Vagina (tissue), 2 donors: ENCODE data around the gene CD69. TPM values are rescaled to one million over a fixed set of nuclear protein-coding genes. Genes with fewer than 3 reads are reported as not detected.

Source experiments
- DNase-seq, 2 donors: peaks; one replicate each; pipeline ENCODE4 v3.0.0-alpha.2; 2017; ENCODE audit errors: extremely low spot score in 2 of 2
- H3K27ac ChIP-seq: fragments of 200-600 bp; sonication (generic); one replicate; pipeline ENCODE4 v1.5.1; 2019
- H3K27me3 ChIP-seq: fragments of 200-600 bp; sonication (generic); one replicate; pipeline ENCODE4 v1.5.1; 2019
- H3K36me3 ChIP-seq, 2 donors: fragments of 200-600 bp; sonication (generic); one replicate each; pipeline ENCODE4 v1.5.1; 2017 to 2019
- H3K4me1 ChIP-seq: fragments of 200-600 bp; sonication (generic); one replicate; pipeline ENCODE4 v1.5.1; 2019
- H3K4me3 ChIP-seq, 2 donors: fragments of 200-600 bp; sonication (generic); 1 replicate in 1 of 2; 2 replicates in 1 of 2; pipeline ENCODE4 v1.5.1; 2016 to 2019
- H3K9me3 ChIP-seq: fragments of 200-600 bp; sonication (generic); one replicate; pipeline ENCODE4 v1.5.1; 2019
- CTCF ChIP-seq, 3 experiments: fragments of 450-650 bp in 2 of 3; fragments of 200-600 bp in 1 of 3; sonication (generic) in 1 of 3; IDR thresholded peaks; one replicate each; pipeline ENCODE4 v1.5.1; 2017 to 2019; ENCODE audit warnings: antibody characterized with exemption in 3 of 3, mild to moderate bottlenecking in 2 of 3, moderate library complexity in 2 of 3
- POLR2A ChIP-seq, 2 donors: fragments of 450-650 bp; IDR thresholded peaks; one replicate each; pipeline ENCODE4 v1.6.1; 2017; ENCODE audit warnings: antibody characterized with exemption in 2 of 2, mild to moderate bottlenecking in 2 of 2, moderate library complexity in 2 of 2
- POLR2AphosphoS5 ChIP-seq, 2 donors: sonication (generic); formaldehyde crosslinking; IDR thresholded peaks; one replicate each; pipeline ENCODE4 v1.9.0; 2017; ENCODE audit warnings: antibody characterized with exemption in 2 of 2, mild to moderate bottlenecking in 2 of 2, low read depth in 1 of 2; ENCODE audit not compliant: insufficient read depth in 1 of 2
- intact Hi-C: fragments of 100-400 bp; cut with DNase I; formaldehyde crosslinking; loops from one replicate; pipeline ENCODE4 v1.15.1; 2023
- total RNA-seq: library from RNA; depleted of rRNA; stranded (reverse); fragments of >200 nt; gene quantifications from one replicate; pipeline ENCODE4 v1.2.3, GENCODE V29; 2016

The CD69 gene
- total RNA-seq, 1 donor from 2014 or later: 28.5 TPM

GRCh38 chr12:9782547-9783382 lies 22.1 kb upstream of the CD69 start:
- TF ChIP-seq CTCF (IDR thresholded peaks at IDR 0.05): no peak
- TF ChIP-seq POLR2AphosphoS5 (IDR thresholded peaks at IDR 0.05; ENCODE audit: insufficient read depth in 1 of 2, low read depth in 1 of 2): no peak
- TF ChIP-seq POLR2A (IDR thresholded peaks at IDR 0.05): no peak
- DNase-seq: no peak
- intact Hi-C loops: no loop called here
- Histone ChIP-seq H3K4me1 (no peaks in the 10 kb centered on the region), H3K36me3 (no peaks in the 10 kb centered on the region), H3K4me3 (no peak overlapping the region), H3K27me3 (no peaks in the 10 kb centered on the region), H3K9me3 (no peaks in the 10 kb centered on the region), H3K27ac (no peak overlapping the region)

GRCh38 chr12:9781360-9781759 lies 20.7 kb upstream of the CD69 start:
- no peak for TF ChIP-seq CTCF (IDR thresholded peaks at IDR 0.05)
- no peak for TF ChIP-seq POLR2AphosphoS5 (IDR thresholded peaks at IDR 0.05; ENCODE audit: insufficient read depth in 1 of 2, low read depth in 1 of 2)
- no peak for TF ChIP-seq POLR2A (IDR thresholded peaks at IDR 0.05)
- intact Hi-C loops: no loop called here

GRCh38 chr12:9779209-9779608 lies 18.5 kb upstream of the CD69 start:
- H3K36me3 ChIP-seq: no peaks in the 10 kb centered on the region
- no peak for TF ChIP-seq CTCF (IDR thresholded peaks at IDR 0.05)
- TF ChIP-seq POLR2AphosphoS5 (IDR thresholded peaks at IDR 0.05; ENCODE audit: insufficient read depth in 1 of 2, low read depth in 1 of 2): no peak
- no peak for TF ChIP-seq POLR2A (IDR thresholded peaks at IDR 0.05)
- no peak for DNase-seq
- H3K27ac ChIP-seq: no peak overlapping the region
- intact Hi-C loops: no loop called here
- H3K27me3 ChIP-seq: no peaks in the 10 kb centered on the region
- no peaks in the 10 kb centered on the region for H3K9me3 ChIP-seq
- H3K4me1 ChIP-seq: peaks cover 6% of the 10 kb centered on the region
- H3K4me3 ChIP-seq: no peak overlapping the region

More at GRCh38 chr12:9781360-9781759, 20.7 kb upstream of the CD69 start:
- DNase-seq: no peak
- Histone ChIP-seq H3K27me3 (no peaks in the 10 kb centered on the region), H3K36me3 (no peaks in the 10 kb centered on the region), H3K4me1 (no peaks in the 10 kb centered on the region), H3K9me3 (no peaks in the 10 kb centered on the region), H3K27ac (no peak overlapping the region), H3K4me3 (no peak overlapping the region)

GRCh38 chr12:9776781-9777180 lies 16.1 kb upstream of the CD69 start:
- no peak for DNase-seq
- TF ChIP-seq POLR2AphosphoS5 (IDR thresholded peaks at IDR 0.05; ENCODE audit: insufficient read depth in 1 of 2, low read depth in 1 of 2) (no peak), POLR2A (IDR thresholded peaks at IDR 0.05) (no peak), CTCF (IDR thresholded peaks at IDR 0.05) (no peak)
- Histone ChIP-seq H3K36me3 (no peaks in the 10 kb centered on the region), H3K4me1 (peaks cover 6% of the 10 kb centered on the region), H3K9me3 (no peaks in the 10 kb centered on the region), H3K4me3 (no peak overlapping the region), H3K27ac (no peak overlapping the region), H3K27me3 (no peaks in the 10 kb centered on the region)
- intact Hi-C loops: no loop called here

GRCh38 chr12:9773216-9773877 lies 12.6 kb upstream of the CD69 start:
- TF ChIP-seq POLR2AphosphoS5 (IDR thresholded peaks at IDR 0.05; ENCODE audit: insufficient read depth in 1 of 2, low read depth in 1 of 2): peak in 1 of 2 donors; percentile 21
- no peak for TF ChIP-seq POLR2A (IDR thresholded peaks at IDR 0.05)
- Histone ChIP-seq H3K36me3 (no peaks in the 10 kb centered on the region), H3K4me3 (no peak overlapping the region), H3K27ac (no peak overlapping the region), H3K9me3 (no peaks in the 10 kb centered on the region), H3K27me3 (no peaks in the 10 kb centered on the region), H3K4me1 (peaks cover 6% of the 10 kb centered on the region)
- DNase-seq: no peak
- intact Hi-C loops: no loop called here
